DND-41 (cell line): ENCODE measurements around the gene WWC1.

Experiments used
- ATAC-seq: fragments of 200-7000 bp; cut with Tn5 transposase; 3 replicates; pipeline ENCODE4 v1.9.1; 2021; ENCODE audit warnings: low read depth; ENCODE audit not compliant: insufficient read depth
- DNase-seq: peaks from one replicate; pipeline ENCODE4 v3.0.0-alpha.2; 2020
- H2AFZ ChIP-seq: 2 replicates; pipeline ENCODE4 v1.6.0; 2012; ENCODE audit warnings: low read depth, low read length
- H3K27ac ChIP-seq: 2 replicates; pipeline ENCODE4 v1.5.1; 2012; ENCODE audit warnings: low read length, inconsistent platforms
- H3K27me3 ChIP-seq: fragments of 200-600 bp; sonication (generic); 2 replicates; pipeline ENCODE4 v1.6.0; 2012; ENCODE audit warnings: low read length, mild to moderate bottlenecking, inconsistent platforms; ENCODE audit not compliant: insufficient read depth, poor library complexity
- H3K36me3 ChIP-seq: 2 replicates; pipeline ENCODE4 v1.5.1; 2012; ENCODE audit warnings: low read length, inconsistent platforms; ENCODE audit not compliant: insufficient read depth
- H3K4me1 ChIP-seq: 2 replicates; pipeline ENCODE4 v1.5.1; 2012; ENCODE audit warnings: mild to moderate bottlenecking, low read length; ENCODE audit not compliant: insufficient read depth
- H3K4me2 ChIP-seq: 2 replicates; pipeline ENCODE4 v1.6.0; 2012; ENCODE audit warnings: mild to moderate bottlenecking, moderate library complexity, low read length, inconsistent platforms; ENCODE audit not compliant: insufficient read depth
- H3K4me3 ChIP-seq, 2 experiments: fragments of 200-600 bp in 1 of 2; shearing (Covaris generic) in 1 of 2; 2 replicates each; pipeline ENCODE4 v1.5.1; 2012 to 2016; ENCODE audit warnings: inconsistent platforms in 2 of 2, low read length in 2 of 2, mild to moderate bottlenecking in 2 of 2, low read depth in 1 of 2, moderate library complexity in 1 of 2
- H3K79me2 ChIP-seq: 2 replicates; pipeline ENCODE4 v1.6.0; 2012; ENCODE audit warnings: low read length, inconsistent platforms; ENCODE audit not compliant: insufficient read depth
- H3K9ac ChIP-seq: 2 replicates; pipeline ENCODE4 v1.6.0; 2012; ENCODE audit warnings: low read depth, mild to moderate bottlenecking, inconsistent platforms, low read length, moderate library complexity
- H3K9me3 ChIP-seq: 2 replicates; pipeline ENCODE4 v1.5.1; 2012; ENCODE audit warnings: low read length, moderate library complexity, mild to moderate bottlenecking, inconsistent platforms; ENCODE audit not compliant: insufficient read depth, severe bottlenecking
- H4K20me1 ChIP-seq: 2 replicates; pipeline ENCODE4 v1.6.0; 2012; ENCODE audit warnings: low read length; ENCODE audit not compliant: insufficient read depth
- CTCF ChIP-seq: IDR thresholded peaks from 2 replicates; pipeline ENCODE4 v1.5.1; 2012; ENCODE audit warnings: borderline replicate concordance, low read length, moderate library complexity, mild to moderate bottlenecking; ENCODE audit not compliant: poor library complexity, severe bottlenecking; ENCODE audit errors: extremely low read depth
- EZH2 ChIP-seq: IDR thresholded peaks from 3 replicates; pipeline ENCODE4 v1.6.1; 2012; ENCODE audit warnings: borderline replicate concordance, low read depth, mild to moderate bottlenecking, moderate library complexity, low read length, inconsistent platforms; ENCODE audit not compliant: severe bottlenecking

The WWC1 gene

GRCh38 chr5:168292786-168293696, 1.6 kb downstream of the WWC1 start:
- TF ChIP-seq CTCF (no peak), EZH2 (no peak)
- no peak overlapping the region for H3K4me2 ChIP-seq
- no peaks in the 10 kb centered on the region for H3K79me2 ChIP-seq
- no peaks in the 10 kb centered on the region for H3K4me1 ChIP-seq
- H4K20me1 ChIP-seq, result no peaks in the 10 kb centered on the region
- no peak overlapping the region for H2AFZ ChIP-seq
- no peak overlapping the region for H3K27ac ChIP-seq
- ATAC-seq (no peak), DNase-seq (no peak)
- no peak overlapping the region for H3K9ac ChIP-seq
- no peaks in the 10 kb centered on the region for H3K27me3 ChIP-seq
- no peak overlapping the region for H3K4me3 ChIP-seq
- no peaks in the 10 kb centered on the region for H3K36me3 ChIP-seq
- no peaks in the 10 kb centered on the region for H3K9me3 ChIP-seq

GRCh38 chr5:168295574-168296201, 4.2 kb downstream of the WWC1 start:
- no peak overlapping the region for H3K27ac ChIP-seq

GRCh38 chr5:168296682-168297081, 5.2 kb downstream of the WWC1 start:
- ATAC-seq (no peak), DNase-seq (no peak)
- H2AFZ ChIP-seq, result no peak overlapping the region
- H3K4me3 ChIP-seq, result no peak overlapping the region
- no peak for TF ChIP-seq CTCF
- no peak for TF ChIP-seq EZH2
- no peaks in the 10 kb centered on the region for H4K20me1 ChIP-seq
- no peaks in the 10 kb centered on the region for H3K9me3 ChIP-seq
- H3K9ac ChIP-seq, result no peak overlapping the region
- H3K27ac ChIP-seq, result no peak overlapping the region
- H3K27me3 ChIP-seq, result no peaks in the 10 kb centered on the region
- H3K79me2 ChIP-seq, result no peaks in the 10 kb centered on the region
- no peaks in the 10 kb centered on the region for H3K4me1 ChIP-seq
- H3K36me3 ChIP-seq, result no peaks in the 10 kb centered on the region
- H3K4me2 ChIP-seq, result no peak overlapping the region

More at GRCh38 chr5:168295574-168296201, 4.2 kb downstream of the WWC1 start:
- Histone ChIP-seq H3K4me3 (no peak overlapping the region), H3K79me2 (no peaks in the 10 kb centered on the region), H3K4me2 (no peak overlapping the region), H3K9me3 (no peaks in the 10 kb centered on the region), H2AFZ (no peak overlapping the region), H4K20me1 (no peaks in the 10 kb centered on the region), H3K36me3 (no peaks in the 10 kb centered on the region), H3K9ac (no peak overlapping the region), H3K4me1 (no peaks in the 10 kb centered on the region), H3K27me3 (no peaks in the 10 kb centered on the region)
- TF ChIP-seq EZH2, result no peak
- no peak for TF ChIP-seq CTCF
- no peak for ATAC-seq
- no peak for DNase-seq
